ENCODE data around the gene MYH13. TPM values are rescaled to one million over a fixed set of nuclear protein-coding genes. Genes with fewer than 3 reads are reported as not detected.

MYH13 gene
- total RNA-seq, 1 experiment from 2014 or later: not detected

- Histone ChIP-seq H3T11ph (ENCODE audit: low read length) (no peak overlapping the region), H2BK120ac (ENCODE audit: low read depth, low read length, poor library complexity, severe bottlenecking) (no peak overlapping the region), H3K9ac (ENCODE audit: extremely low read depth, insufficient read length, low read length) (no peak overlapping the region), H2BK12ac (ENCODE audit: insufficient read length, low read depth, low read length) (no peak overlapping the region), H3K79me2 (ENCODE audit: insufficient read depth, low read length) (no peaks in the 10 kb centered on the region), H3K27me3 (ENCODE audit: insufficient read depth, low read length) (no peaks in the 10 kb centered on the region), H3K27ac (ENCODE audit: insufficient read length, low read depth, low read length) (no peak overlapping the region), H3K4ac (ENCODE audit: low read depth, low read length) (no peak overlapping the region), H4K20me1 (ENCODE audit: control insufficient read depth, insufficient read depth, insufficient read length) (no peaks in the 10 kb centered on the region), H3K14ac (ENCODE audit: insufficient read depth, low read length) (no peak overlapping the region), H2AFZ (ENCODE audit: low read length) (no peak overlapping the region), H4K5ac (ENCODE audit: insufficient read length, low read depth, low read length) (no peak overlapping the region), H2BK15ac (ENCODE audit: low read depth, low read length) (no peak overlapping the region), H4K91ac (ENCODE audit: insufficient read length, low read depth, low read length) (no peak overlapping the region), H2BK5ac (ENCODE audit: insufficient read length, low read length) (no peak overlapping the region), H4K8ac (replicated peaks; ENCODE audit: insufficient read length, low read depth, low read length) (no peak overlapping the region), H3K4me1 (ENCODE audit: insufficient read depth, low read length) (no peaks in the 10 kb centered on the region; the same call in 1 of the 2 replicates), H2AK5ac (ENCODE audit: insufficient read length, low read length) (no peak overlapping the region), H3K23ac (ENCODE audit: insufficient read length, low read depth, low read length) (no peak overlapping the region), H3K79me1 (ENCODE audit: insufficient read depth, low read depth, low read length, poor library complexity, severe bottlenecking) (no peaks in the 10 kb centered on the region), H3K18ac (ENCODE audit: insufficient read length, low read depth, low read length) (no peak overlapping the region), H3K56ac (ENCODE audit: insufficient read length, low read depth, low read length) (no peak overlapping the region), H3K9me3 (ENCODE audit: control insufficient read depth, low read depth, low read length) (no peaks in the 10 kb centered on the region), H3K23me2 (ENCODE audit: insufficient read length, low read depth, low read length, poor library complexity, severe bottlenecking) (no peaks in the 10 kb centered on the region), H2BK20ac (ENCODE audit: low read depth, low read length, poor library complexity, severe bottlenecking) (no peak overlapping the region), H3K4me2 (ENCODE audit: insufficient read depth, insufficient read length, low read length) (no peak overlapping the region)
- no peak overlapping the region for H3K27ac Mint-ChIP-seq
- TF ChIP-seq CTCF (conservative IDR thresholded peaks at IDR 0.05): no peak
- H3K4me3 Mint-ChIP-seq: no peak overlapping the region
- peaks cover 4 to 6% of the 10 kb centered on the region in 2 experiments; a peak in 3 of 4 replicates for H3K4me1 Mint-ChIP-seq
- no peaks in the 10 kb centered on the region for H3K9me3 Mint-ChIP-seq
- no peaks in the 10 kb centered on the region; the same call in 1 of the 2 replicates for H3K27me3 Mint-ChIP-seq (ENCODE audit: low read depth)
- H3K36me3 Mint-ChIP-seq (ENCODE audit: insufficient read depth in 1 of 3, low read depth in 3 of 3): no peaks in the 10 kb centered on the region
- DNase-seq: no peak
These were observed 12.2 kb downstream of the MYH13 start for GRCh38 chr17:10360578-10360977.
